Esophagus squamous epithelium (tissue), 5 donors: Measurements from ENCODE around the gene C1orf21. TPM values are rescaled to one million over a fixed set of nuclear protein-coding genes. Genes with fewer than 3 reads are reported as not detected.

Experiments
- DNase-seq: peaks from one replicate; lab custom pipeline; 2025; lab: John Stamatoyannopoulos, UW
- H3K27ac ChIP-seq, 4 donors: fragments of 200-600 bp; sonication (generic); one replicate each; pipeline ENCODE4 v1.5.1; 2016 to 2019; ENCODE audit warnings: mild to moderate bottlenecking in 1 of 4
- H3K27me3 ChIP-seq, 4 donors: fragments of 200-600 bp; sonication (generic); 1 replicate in 3 of 4; 2 replicates in 1 of 4; pipeline versions ENCODE4 v1.5.1 to v1.6.0; 2017 to 2021; ENCODE audit warnings: antibody characterized with exemption in 1 of 4
- H3K36me3 ChIP-seq, 3 donors: fragments of 200-600 bp; sonication (generic); one replicate each; pipeline ENCODE4 v1.5.1; 2016 to 2019
- H3K4me1 ChIP-seq, 3 donors: fragments of 200-600 bp; sonication (generic); one replicate each; pipeline ENCODE4 v1.5.1; 2017 to 2019
- H3K4me3 ChIP-seq, 4 donors: fragments of 200-600 bp; sonication (generic); 1 replicate in 3 of 4; 2 replicates in 1 of 4; pipeline ENCODE4 v1.5.1; 2016 to 2019; ENCODE audit warnings: mild to moderate bottlenecking in 2 of 4, moderate library complexity in 1 of 4
- H3K9me3 ChIP-seq, 3 donors: fragments of 200-600 bp; sonication (generic); one replicate each; pipeline ENCODE4 v1.5.1; 2016 to 2019
- CTCF ChIP-seq, 6 experiments: fragments of 450-650 bp in 4 of 6; fragments of 200-600 bp in 2 of 6; sonication (generic) in 2 of 6; IDR thresholded peaks; one replicate each; pipeline ENCODE4 v1.5.1; 2016 to 2019; ENCODE audit warnings: antibody characterized with exemption in 6 of 6, mild to moderate bottlenecking in 4 of 6, moderate library complexity in 4 of 6
- POLR2A ChIP-seq, 4 donors: fragments of 450-650 bp; IDR thresholded peaks; one replicate each; pipeline ENCODE4 v1.6.1; 2017; ENCODE audit warnings: antibody characterized with exemption in 4 of 4, mild to moderate bottlenecking in 4 of 4, moderate library complexity in 3 of 4
- WGBS, 2 donors: methylation state at CpG; one replicate each; pipeline ENCODE4 v1.1.5; 2018; 5-methylcytosine and 5-hydroxymethylcytosine counted together
- intact Hi-C: fragments of 100-400 bp; cut with DNase I; formaldehyde crosslinking; loops from one replicate; pipeline ENCODE4 v1.15.0; 2022
- total RNA-seq, 4 donors: library from RNA; depleted of rRNA; stranded (reverse); fragments of >200 nt; gene quantifications; one replicate each; pipeline ENCODE4 v1.1.0, GENCODE V29; 2016
- donor health status: DM: yes; HTN: yes; CAD: no.

The C1orf21 gene
- total RNA-seq, 4 donors from 2014 or later: 14.6 to 55.7 (median 36.2) TPM

DNA sequence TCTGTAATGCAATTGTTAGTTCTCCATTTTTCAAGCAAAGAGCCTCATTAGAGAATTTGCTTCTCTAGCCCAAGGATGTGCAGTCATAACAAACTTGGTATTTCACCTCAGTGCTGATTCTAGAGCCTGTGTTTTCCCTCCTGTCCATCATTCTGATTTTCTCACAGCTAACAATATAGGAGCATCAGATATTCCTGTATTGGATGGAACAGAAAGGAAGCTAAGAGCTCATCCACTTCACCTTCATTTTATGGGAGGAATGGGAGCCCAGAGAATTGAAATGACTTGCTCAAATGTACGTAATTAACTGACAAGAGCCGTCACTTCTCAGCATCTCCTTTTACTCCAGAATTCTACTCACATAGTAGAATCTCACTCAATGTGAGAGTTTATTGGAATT is 271.2 kb downstream of the C1orf21 start:
- Histone ChIP-seq H3K4me3 (no peak overlapping the region), H3K9me3 (no peaks in the 10 kb centered on the region), H3K4me1 (no peaks in the 10 kb centered on the region), H3K27ac (no peak overlapping the region), H3K27me3 (no peaks in the 10 kb centered on the region), H3K36me3 (no peaks in the 10 kb centered on the region)
- no peak for DNase-seq
- intact Hi-C loops: no loop called here
- TF ChIP-seq CTCF (IDR thresholded peaks at IDR 0.05): no peak
- TF ChIP-seq POLR2A (IDR thresholded peaks at IDR 0.05): no peak
- WGBS, 2 donors: 89 to 94% methylated on average over 2 of the region's 2 CpGs

DNA sequence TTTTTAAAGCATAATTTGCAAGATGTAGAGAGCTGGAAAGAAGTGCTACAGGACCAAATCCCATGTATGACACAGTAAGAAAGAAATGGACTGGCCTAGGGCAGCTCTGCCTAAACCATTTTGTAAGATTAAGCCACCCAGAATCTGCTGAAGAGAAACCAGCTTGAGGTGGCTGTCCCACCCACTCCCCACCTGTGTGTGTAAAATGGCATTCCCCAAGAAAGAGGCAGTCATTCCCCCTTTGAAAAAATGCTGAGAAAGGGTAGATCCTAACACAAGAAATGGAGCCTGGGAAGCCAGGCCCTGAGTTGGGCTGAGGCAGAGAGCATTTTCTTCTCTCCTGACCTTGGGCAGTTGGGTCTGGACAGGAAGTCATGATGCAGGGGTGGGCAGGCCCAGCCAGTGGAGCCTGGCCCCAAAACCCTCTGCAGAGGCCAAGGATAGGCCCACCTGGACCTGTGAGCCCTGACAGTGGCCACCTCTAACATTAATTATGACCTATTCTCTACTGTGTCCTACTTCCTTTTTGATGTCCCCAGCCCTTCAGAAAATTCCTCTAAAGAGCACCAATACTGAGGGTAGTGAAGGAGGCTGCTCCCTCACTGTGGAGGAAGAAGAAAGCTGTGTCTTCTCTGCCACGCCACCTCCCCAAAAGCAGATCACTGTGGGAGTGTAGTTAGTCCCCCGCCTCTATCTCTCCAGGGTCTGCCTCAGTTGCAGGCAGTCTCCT is 273.8 kb downstream of the C1orf21 start:
- TF ChIP-seq POLR2A (IDR thresholded peaks at IDR 0.05) (no peak), CTCF (IDR thresholded peaks at IDR 0.05) (no peak)
- Histone ChIP-seq H3K27me3 (peaks cover 0 to 9% (median 0%) of the 10 kb centered on the region in 4 donors), H3K27ac (no peak overlapping the region), H3K36me3 (no peaks in the 10 kb centered on the region), H3K4me1 (peaks cover 6 to 14% (median 7%) of the 10 kb centered on the region in 3 donors), H3K4me3 (no peak overlapping the region), H3K9me3 (no peaks in the 10 kb centered on the region)
- WGBS, 2 donors: 100% methylated on average over 1 to 2 of the region's 2 CpGs
- intact Hi-C loops: loop anchor here (10.0 kb wide), 1 partner anchor 586 kb away; no protein-coding TSS in a partner anchor
- no peak for DNase-seq

DNA sequence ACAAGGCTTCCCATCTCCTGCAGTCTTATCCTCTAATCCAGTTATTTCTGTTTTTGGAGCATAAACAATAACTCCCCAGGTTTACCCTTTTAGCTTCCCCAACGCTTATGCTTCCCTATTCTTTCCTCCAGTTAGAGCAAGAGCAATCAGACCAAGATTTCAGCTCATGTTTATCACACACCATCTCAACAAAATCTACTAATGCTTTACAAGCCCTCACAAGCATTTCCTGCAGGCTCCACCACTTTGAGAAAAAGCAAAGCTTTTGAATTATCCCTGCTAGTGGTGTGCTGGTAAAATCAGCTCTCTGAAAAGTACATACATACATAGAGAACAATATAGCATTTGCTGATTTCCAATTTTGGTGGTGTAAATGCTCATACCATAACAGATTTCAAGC is 275.0 kb downstream of the C1orf21 start:
- no peak overlapping the region for H3K27ac ChIP-seq
- peaks cover 0 to 9% (median 0%) of the 10 kb centered on the region in 4 donors for H3K27me3 ChIP-seq
- intact Hi-C loops: loop anchor here (10.0 kb wide), 1 partner anchor 587 kb away; no protein-coding TSS in a partner anchor
- no peaks in the 10 kb centered on the region for H3K36me3 ChIP-seq
- H3K9me3 ChIP-seq: no peaks in the 10 kb centered on the region
- DNase-seq: no peak
- 0 to 89% methylated on average over 1 of the region's 1 CpG for WGBS, 2 donors
- H3K4me1 ChIP-seq: peaks cover 6 to 14% (median 7%) of the 10 kb centered on the region in 3 donors
- H3K4me3 ChIP-seq: no peak overlapping the region
- TF ChIP-seq CTCF (IDR thresholded peaks at IDR 0.05) (no peak), POLR2A (IDR thresholded peaks at IDR 0.05) (no peak)

DNA sequence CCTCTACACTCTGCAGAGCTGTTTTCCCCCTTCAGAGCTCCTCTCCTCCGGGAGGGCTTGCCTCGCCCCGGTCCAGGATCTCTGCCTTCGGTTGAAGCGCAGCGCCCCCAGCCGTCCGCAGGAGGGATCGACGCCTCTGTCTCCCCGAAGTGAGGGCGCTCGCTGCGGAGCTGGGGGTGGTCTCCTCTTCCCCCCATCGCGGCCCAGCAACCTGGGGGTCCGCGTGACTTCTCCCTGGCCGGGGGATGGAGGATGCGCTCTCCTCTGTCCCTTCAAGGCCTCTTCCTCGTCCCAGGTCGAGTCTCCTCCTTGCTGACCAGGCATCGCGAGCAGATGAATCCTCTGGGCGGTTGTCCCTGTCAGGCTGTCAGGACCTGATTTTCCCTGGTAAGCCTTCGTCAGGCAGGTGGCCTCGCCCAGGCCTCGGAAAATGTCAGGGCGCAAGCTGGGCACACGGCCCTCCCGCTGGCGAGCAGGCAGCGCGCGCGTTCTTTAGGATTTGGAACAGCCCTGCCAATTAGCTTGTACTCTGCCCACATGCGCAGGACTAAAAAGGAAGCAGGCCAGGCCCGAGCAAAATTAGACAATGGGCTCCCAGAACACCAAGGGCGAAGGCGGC is 277.3 kb downstream of the C1orf21 start:
- Histone ChIP-seq H3K36me3 (no peaks in the 10 kb centered on the region), H3K4me1 (peaks cover 6 to 14% (median 7%) of the 10 kb centered on the region in 3 donors), H3K9me3 (no peaks in the 10 kb centered on the region), H3K4me3 (peak overlapping the region; percentile 13 to 58 (median 28)), H3K27ac (peak overlapping the region in 1 of 4 donors; percentile 17), H3K27me3 (peaks cover 0 to 9% (median 0%) of the 10 kb centered on the region in 4 donors)
- WGBS, 2 donors: 0 to 72% methylated on average over 1 to 8 of the region's 40 CpGs
- intact Hi-C loops: loop anchor here (10.0 kb wide), 1 partner anchor 589 kb away; no protein-coding TSS in a partner anchor
- TF ChIP-seq POLR2A (IDR thresholded peaks at IDR 0.05): no peak
- TF ChIP-seq CTCF (IDR thresholded peaks at IDR 0.05): peak; percentile 66 to 88 (median 82)
- no peak for DNase-seq

- Histone ChIP-seq H3K4me3 (peak overlapping the region in 1 of 4 donors; percentile 40), H3K36me3 (no peaks in the 10 kb centered on the region), H3K9me3 (no peaks in the 10 kb centered on the region), H3K27ac (no peak overlapping the region), H3K4me1 (peaks cover 6 to 14% (median 7%) of the 10 kb centered on the region in 3 donors), H3K27me3 (peaks cover 0 to 9% (median 0%) of the 10 kb centered on the region in 4 donors)
- no peak for DNase-seq
- 90 to 92% methylated on average over 6 to 11 of the region's 15 CpGs for WGBS, 2 donors
- no peak for TF ChIP-seq CTCF (IDR thresholded peaks at IDR 0.05)
- TF ChIP-seq POLR2A (IDR thresholded peaks at IDR 0.05): no peak
- intact Hi-C loops: loop anchor here (10.0 kb wide), 1 partner anchor 590 kb away; no protein-coding TSS in a partner anchor
These were observed 277.8 kb downstream of the C1orf21 start for GRCh38 chr1:184664661-184665060.
